Effector CD4-positive, alpha-beta T cell (primary cell): ENCODE measurements around the gene ZAP70.
A peak's percentile ranks its signal among the peaks of the same experiment; 100 is the strongest.

Experiments
- DNase-seq: peaks from one replicate; pipeline ENCODE4 v3.0.0-alpha.2; 2020

ZAP70 gene

DNA sequence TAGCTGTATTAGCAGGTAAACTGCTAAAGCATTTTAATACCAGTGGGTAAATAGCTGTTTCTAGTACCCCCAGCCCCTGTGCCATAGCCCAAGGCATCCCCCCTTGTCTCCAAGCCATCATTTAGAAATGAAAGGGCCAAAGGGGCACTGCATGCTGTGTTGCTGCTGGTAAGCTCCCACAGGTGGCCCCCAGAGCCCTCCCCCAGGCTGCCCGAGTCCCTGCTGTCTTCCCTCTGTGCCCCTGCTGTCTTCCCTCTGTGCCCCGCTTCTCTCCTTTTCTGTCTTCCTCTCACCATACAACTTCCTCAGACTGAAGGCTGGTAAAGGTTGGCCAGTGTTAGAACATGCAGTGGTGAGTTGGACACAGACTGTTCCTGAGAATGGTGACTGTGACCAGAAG, 42.1 kb downstream of the ZAP70 start:
- DNase-seq: no peak

DNA sequence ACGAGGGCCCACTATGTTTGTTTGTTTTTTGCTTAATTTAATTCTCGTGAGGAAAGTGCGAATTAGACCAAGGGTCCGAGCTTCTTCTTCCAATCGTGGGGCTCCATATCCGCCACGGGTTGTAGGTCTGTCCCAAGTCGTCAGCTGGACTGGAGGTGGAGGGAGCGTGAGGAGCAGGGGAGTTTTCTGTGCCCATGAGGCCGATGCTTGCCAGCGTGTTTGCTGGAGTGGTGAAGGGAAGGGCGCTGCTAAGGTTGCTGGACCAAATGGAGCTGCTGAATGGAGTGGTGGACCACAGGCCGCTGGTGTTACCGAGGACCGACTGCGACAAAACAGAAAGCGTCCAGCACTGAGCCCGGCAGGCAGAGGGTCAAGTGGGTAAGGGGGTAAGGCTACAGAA, 43.7 kb downstream of the ZAP70 start:
- no peak for DNase-seq

DNA sequence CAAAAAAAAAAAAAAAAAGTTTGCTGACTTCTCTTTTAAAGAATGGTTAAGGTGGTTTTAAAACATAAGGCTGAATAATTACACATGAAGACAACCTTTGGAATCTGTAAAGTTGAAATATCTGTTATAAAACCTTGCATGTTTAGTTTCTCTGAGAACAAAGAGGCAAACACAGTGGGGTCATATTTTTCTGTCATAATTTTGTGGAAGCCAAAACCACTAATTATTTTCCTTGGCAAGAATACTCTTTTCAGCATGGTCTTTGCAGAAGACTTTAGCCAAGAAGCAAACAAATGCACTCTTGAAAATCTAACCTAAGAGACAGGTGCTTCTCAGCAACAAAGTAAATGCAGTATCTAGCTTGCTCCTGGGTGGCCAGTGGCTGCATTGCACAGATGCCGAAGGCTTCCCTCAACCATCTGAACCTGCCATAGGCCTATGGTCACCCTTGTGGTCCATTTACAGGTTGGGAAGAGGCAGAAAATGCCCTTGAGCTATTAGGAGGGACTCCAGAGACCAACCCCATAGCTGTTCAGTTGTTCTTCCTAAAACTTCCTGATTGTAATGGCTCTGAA, 44.8 kb downstream of the ZAP70 start:
- no peak for DNase-seq

DNA sequence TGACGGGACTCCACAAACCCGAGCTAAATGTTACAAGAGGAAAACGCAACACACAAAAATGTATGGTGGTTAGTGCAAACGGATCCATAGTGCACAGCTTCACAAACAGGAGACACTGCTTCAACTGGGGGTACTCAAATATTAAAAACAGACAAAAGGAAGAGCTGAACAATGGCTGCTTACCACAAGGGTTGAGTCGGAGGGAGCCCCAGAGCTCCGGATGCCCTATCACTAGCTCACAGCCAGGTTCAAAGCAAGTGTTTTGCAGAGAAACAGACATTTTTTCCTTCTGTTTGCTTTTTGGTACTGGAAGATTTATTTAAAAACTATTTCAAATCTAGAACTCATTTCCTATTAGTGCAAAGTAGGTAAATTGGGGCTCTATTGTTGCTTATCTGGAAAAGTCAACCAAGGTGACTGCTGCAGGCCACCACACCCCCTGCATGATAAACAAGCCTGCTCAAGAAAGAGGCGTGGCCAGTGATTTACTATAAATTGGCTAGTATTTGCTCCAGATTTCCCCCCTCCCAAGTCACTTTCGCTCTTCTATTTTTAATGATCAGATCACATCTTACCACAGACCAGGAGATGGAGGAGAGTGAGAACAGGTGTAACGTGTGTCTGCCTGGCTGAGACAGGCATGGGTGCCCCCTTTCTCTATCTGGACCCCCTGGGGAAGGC, 46.5 kb downstream of the ZAP70 start:
- DNase-seq: no peak

DNA sequence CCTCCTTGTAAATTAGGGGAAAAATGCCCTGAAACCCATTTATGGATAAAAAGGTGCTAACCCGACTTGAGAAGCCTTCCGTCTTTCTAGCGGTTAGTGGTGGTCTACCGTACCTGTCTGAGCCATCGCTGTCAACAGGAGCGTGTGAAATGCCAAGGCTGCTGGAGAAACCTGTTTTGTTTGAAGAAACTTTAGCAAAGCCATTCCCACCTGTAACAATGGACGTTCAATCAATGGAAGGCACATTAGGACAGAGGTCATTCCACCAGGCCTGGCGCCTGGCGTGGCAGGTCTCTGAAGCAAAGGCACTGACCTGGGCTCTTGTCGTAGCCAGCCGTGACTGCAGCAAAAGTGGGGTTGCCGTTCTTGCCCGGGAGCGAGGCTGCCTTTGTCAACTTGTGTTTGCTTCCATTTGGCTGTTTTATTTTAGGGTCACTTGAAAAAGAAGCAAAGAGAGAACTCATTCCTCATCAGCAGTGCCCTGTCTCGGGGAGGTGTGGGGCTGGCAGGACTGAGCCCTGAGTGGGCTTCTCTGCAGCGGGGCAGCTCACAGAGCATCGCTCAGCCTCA, 47.2 kb downstream of the ZAP70 start:
- DNase-seq: no peak

DNA sequence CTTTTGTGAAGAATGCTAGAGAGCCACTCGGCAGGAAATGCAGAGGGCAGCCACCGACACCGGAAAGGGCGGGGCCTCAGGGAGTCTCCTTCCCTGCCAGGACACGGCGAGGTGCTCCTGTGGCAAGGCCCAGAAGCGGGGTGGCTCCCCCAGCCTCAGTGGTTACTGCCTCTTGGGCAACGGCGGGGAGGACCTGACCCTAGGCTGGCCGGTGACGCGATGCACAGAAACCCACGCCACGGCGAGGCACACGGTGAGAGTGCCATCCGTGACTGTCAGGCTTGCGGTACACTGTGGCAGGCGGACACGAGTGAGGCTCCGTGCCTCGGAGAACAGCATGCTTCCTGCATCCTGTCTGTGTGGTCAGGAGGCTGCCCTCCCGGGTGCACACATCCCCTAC, 47.8 kb downstream of the ZAP70 start:
- DNase-seq: peak; percentile 12

DNA sequence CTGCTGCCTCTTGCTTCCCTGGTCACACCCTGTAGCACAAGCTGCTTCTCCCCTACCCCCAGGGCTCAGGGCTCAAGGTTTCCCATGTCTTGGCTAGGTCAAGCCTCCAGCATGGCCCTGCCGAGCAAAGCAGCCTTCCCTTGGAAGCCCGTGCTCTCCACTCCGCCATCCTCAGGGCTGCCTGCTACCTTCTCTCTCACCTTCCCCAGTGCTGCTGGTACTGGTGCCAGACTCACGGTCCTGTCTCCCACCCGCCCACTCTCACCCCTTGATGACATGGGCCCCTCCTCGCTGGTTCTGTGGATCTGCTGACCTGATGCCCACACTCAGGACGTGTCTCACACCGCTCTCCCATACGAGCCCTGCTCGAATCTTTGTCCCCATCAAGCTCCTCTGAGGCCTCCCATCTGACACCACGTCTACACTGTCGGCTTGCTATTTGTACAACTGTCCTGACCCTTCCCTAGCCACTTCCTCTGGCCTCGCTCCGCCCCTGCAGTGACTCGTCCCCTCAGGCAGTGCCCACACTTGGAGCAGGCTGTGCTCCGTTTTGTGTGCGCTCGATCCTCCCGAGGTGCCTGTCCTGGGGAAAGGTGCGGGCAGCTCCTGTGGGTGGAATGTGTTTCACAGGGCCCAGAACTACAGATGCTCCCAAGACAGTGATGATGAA, 49.9 kb downstream of the ZAP70 start:
- no peak for DNase-seq

DNA sequence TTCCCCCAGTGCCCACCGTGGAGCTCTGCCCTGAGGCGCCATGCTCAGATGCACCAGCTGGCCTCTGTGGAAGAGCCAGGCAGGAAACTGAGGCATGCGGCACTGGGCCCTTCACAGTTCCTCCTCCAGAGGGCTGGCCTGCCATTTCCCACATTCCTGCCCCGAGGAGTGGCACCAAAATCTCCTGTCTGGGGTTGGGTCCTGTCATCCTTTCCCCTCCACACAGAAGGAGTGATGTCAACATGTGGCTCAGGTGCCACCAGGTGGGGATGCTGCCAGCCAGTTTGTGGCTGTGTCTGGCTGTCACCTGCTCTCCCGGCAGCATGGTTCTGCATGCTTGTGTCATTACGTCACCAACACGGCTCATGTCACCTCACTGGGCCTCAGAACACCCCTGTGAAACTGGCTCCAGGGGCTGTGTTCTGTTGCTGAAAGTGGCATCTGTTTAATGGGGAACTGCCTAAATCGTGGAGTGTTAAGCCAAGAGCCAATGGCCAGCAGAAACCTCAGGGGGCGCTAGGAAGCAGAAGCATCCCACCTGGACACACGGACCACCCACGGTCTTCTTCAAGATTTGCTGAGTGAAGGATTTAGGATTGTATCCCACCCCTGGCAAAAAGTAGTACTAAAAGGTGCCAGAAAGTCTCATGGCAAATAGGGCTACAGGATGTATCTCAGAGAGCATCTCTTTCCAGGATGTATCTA, 51.3 kb downstream of the ZAP70 start:
- no peak for DNase-seq

DNA sequence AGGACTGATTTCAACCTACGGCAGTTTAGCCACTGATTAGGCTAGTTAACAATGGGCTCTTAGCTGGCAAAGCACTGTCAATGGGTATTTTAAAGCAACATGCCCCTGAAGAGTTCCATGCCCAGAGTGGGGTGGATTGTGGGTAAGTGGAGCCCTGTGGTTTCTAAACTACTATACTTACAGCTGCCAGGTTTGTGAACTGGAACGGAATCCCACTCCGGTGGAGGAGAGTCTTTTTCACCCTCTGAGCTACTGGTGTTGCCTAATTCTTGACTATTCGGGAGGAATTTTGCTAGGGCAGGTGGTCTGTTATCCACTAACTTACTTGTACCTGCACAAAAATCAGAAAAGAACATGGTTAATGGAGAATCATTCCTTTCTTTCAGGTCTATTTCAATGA, 52.6 kb downstream of the ZAP70 start:
- DNase-seq: no peak

DNA sequence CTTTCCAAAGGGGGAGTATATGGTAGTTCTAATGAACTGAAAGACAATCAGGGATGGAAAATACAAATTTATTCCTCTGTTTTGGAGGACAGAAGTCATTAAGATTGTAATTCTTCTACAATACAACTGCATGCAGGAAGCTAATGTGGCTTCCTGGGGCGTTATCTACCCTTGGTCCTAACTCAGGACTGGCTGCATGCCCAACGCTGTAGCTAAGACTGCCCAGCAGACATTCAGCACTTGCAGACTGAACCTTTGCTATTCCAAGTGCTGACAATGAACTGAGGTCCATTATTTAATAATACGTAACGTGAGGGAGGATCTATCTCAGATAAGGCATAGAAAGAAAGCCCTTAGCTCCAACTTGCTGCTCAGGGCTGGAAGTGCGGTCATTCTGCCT, 53.2 kb downstream of the ZAP70 start:
- no peak for DNase-seq

DNA sequence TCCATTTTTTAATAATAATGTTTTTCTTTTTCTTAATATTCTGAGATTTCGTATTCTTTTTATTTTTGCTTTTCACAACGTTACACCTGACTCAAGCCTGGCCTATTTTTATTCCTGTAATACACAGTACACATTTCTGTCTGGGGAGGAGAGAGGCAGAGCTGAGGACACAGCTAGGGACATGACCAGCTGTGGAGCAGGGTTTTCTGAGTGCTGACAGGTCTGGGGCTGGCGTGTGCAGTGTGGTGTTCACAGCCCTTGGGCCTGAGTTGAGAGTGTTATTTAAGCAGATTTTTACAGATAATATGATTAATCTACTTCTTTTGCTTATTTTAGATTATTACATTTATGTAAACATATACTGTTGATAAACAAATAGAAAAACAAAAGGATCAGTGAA, 55.9 kb downstream of the ZAP70 start:
- no peak for DNase-seq

DNA sequence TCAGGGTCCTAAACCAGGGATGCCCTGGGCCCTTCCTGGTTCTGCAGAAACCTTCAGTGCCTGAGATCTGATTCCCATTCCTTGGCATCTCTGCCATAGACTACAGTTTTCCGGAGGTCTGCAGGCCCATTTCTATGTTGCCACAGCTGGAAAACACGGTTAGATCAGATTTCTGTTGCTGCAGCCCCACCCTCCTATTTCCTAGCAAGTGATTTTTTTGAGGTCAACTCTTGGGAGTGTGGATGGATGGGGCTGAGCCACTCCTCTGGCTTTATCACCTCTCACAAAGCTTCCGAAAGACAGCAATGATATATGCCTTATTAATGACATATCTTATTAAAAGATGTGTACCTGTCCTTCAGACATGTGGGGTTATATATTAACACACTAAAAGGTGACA, 56.3 kb downstream of the ZAP70 start:
- no peak for DNase-seq

DNA sequence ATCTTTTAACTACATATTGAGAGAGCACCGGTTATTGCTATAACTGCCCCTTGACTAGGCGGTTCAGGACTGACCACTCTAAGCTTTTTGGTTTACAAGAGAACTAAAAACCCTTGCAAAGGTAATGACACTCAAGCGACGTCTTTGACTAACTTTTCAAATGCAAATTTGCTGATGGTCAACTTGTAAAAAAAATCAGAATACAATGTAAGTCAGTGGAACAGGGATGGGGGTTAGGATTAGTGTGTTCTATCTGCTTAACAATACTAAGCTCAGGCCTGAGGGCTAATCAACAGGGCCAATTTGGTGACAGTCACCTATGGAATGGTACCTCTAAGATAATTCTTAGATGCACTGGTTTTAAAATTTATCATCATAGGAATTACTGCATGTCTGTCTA, 57.1 kb downstream of the ZAP70 start:
- DNase-seq: no peak

DNA sequence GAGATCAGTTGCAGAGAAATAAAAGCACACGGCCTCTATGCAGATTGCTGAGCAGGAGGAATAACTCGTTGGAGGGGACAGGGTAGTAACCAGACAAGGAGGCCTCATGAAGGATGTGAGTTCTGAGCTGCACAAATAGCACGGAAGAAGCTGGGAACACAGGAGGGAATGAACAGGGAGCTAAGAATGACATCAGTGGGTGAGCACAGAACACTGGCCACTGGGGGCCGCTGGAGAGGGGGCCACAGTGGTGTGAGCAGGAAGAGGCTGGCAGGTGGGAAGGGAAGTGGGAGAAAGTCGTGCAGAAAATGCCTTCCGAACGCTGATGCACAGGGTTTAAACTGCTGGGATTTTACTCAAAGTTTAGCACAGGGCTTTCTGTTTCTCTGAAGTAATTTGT, 61.0 kb downstream of the ZAP70 start:
- no peak for DNase-seq

DNA sequence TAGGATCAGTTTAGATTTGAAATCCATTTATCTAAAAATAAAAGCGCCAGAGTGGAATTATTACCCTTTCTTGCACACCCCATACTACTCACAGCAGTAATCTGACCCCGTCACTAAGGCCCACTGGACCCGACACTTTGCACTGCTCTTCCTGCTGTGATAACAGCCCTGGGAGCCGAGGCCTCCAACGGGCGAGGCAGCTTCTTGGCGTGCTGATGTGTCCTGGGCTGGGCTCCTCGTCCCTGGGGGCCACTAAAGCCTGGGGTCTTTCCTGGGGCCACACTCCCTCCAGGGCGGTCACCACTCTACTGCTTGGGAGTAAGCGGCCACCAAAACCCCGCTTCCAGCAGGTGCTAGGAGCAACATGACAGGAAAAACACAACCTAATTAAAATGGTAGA, 61.7 kb downstream of the ZAP70 start:
- no peak for DNase-seq

DNA sequence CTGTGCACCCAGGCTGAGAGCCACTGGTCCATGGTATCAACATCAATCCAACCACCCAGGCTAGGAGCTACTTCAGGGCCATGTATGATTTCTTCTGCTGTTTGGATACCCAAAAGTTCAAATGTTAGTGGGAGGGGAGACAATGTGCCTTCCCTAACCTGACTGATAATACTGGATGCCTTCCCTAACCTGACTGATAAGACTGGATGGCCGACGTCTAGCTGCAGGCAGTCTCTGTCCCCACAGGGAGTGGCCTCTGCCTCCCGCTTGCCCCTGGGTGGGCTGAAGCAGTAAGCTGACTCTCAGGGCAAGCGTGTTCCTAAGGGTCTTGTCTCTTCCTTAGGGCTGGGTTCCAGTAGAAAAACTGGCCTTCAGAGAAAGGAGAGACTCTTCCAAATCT, 65.8 kb downstream of the ZAP70 start:
- DNase-seq: no peak

DNA sequence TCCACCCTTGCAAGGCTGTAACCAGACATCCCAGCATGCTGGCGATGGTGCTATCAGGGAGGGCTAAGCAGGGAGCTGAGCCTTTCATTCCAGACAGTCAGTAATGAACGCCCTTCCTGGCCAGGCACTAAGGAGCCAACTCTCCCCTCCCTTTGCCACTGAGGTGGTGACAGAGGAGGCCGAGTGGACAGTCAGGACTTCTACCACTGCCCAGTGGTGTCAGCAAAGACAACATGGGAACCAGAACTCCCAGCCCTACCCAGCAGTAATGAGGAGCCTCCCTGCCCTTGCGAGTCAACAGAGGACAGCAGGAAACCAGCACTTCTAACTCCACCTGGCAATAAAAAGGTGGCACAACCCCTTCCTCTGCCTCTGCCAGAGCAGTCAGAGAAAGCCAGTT, 68.6 kb downstream of the ZAP70 start:
- DNase-seq: no peak

DNA sequence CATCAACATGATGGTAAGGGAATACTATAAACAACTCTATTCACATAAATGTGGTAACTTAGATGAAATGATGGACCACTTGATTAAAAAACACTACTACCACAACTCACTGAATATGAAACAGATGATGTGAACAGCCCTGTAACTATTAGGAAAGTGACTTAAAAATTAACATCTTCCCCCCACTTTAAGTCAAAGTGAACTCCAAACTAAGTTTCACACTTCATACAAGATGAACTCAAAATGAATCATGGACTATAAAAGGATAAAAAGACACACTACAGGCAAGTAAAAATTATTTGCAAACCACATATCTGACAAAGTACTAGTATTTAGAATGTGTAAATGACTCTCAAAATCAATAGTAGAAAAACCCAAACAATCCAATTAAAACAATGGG, 71.6 kb downstream of the ZAP70 start:
- DNase-seq: no peak

DNA sequence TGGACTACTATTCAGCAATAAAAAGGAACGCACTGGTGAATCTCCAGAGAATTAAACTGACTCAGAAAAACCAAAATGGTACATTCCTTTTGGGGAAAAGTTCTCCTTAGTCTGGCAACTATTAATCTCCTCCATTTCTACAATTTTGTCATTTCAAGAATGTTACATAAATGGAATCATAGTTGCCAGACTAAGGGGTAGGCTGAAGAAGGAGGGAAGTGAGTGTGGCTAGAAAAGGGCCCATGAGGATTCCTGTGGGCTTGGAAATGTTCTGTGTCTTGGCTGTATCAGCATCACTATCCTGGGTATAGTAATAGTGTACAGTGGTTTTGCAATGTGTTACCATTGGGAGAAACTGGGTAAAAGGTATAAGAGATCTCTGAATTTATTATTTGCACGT, 72.4 kb downstream of the ZAP70 start:
- no peak for DNase-seq

DNA sequence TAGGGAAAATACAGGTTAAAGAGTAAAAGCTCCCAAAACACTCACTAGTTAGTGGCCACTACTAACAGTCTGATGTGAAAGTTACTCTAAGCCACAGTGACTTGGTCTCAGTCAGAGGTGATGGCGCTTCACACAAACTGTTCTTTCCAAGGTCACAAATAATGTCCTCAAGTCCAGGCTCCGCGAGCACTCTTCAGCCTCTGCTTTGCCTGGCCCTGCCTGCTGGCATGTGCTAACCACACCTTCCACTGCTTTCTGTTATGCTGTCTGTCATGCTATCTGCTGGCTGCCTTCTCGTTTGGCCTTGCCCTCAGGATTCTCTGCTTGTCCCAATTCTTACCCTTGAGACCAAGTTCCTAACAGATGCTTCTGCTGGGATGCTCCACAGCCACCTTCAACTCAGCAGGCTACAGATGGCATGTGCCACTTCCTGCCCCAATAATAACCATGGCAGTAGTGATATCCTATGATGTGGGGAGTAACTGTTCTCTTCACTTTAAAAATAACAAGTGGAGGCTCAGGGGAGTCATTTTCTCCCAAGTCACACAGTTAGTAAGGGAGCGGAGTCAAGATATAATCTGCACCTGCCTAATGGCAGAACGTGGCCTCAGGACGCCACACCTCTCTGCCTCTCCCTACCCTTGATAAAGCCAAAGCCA, 75.7 kb downstream of the ZAP70 start:
- DNase-seq: no peak
